ENCODE measurements around the gene TKTL1.
"Not testable (repeated sequence)": the region's sequence is repeated elsewhere in the genome, so short reads cannot be mapped to it uniquely, and the experiment has no call there.

TKTL1 gene

DNA sequence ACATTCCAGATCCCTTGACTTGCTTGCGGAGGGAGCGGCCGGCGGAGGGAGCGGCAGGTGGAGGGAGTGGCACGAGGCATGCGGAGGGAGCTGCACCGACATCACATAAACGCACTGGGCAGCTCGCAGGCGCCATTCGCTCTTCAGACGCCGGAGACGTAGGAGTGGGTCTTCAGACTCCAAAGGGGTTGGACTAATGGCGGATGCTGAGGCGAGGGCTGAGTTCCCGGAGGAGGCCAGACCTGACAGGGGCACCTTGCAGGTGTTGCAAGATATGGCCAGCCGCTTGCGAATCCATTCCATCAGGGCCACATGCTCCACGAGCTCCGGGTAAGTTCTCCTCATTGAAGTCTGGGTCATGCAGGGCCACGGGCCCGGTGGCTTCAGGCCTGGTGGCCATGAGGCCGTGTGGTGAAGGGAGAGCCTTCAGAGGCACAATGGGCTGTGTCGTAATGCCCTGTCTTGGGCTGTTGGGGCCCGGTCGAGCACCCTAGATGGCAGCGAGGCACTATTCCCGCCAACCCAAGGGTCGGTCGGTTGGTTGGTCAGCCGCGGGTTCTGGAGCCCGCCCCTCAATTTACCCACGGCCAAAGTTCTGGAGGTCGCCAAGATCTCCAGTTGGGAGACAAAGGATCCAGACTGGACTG, at the start of gene TKTL1:
TSS of gene TKTL1 (plus strand) at position 132 of the 647 bp plus-strand sequence. CDS start at position 197, 65 bp downstream.
- Histone ChIP-seq H3K4me3 (ENCODE audit: low read length) (no peak within 1 kb of the TSS), H3K4me1 (ENCODE audit: control insufficient read depth, low read length) (peaks cover 11% of the 10 kb centered on the region), H3F3A (ENCODE audit: control insufficient read depth, insufficient read depth) (no peaks in the 10 kb centered on the region), H3K4me2 (ENCODE audit: low read length) (no peak within 1 kb of the TSS), H3K9me2 (replicated peaks; ENCODE audit: control insufficient read depth, low read length) (no peaks in the 10 kb centered on the region), H3K9me3 (ENCODE audit: control insufficient read depth, insufficient read depth, low read length) (no peaks in the 10 kb centered on the region), H3K79me2 (ENCODE audit: control insufficient read depth, low read length) (no peaks in the 10 kb centered on the region), H4K20me1 (ENCODE audit: control insufficient read depth, insufficient read depth, low read depth, low read length) (no peaks in the 10 kb centered on the region), H3K36me3 (ENCODE audit: control insufficient read depth, low read length) (no peaks in the 10 kb centered on the region), H3K27ac (ENCODE audit: low read depth, low read length) (no peak within 1 kb of the TSS), H3K27me3 (ENCODE audit: control insufficient read depth, low read length) (no peaks in the 10 kb centered on the region)
- TF ChIP-seq CTCF (IDR thresholded peaks at IDR 0.05; ENCODE audit: low read depth, low read length, poor library complexity, severe bottlenecking), result no peak
- no peak for TF ChIP-seq EZH2phosphoT487 (IDR thresholded peaks at IDR 0.05; ENCODE audit: borderline replicate concordance, low read length)

GRCh38 chrX:154247377-154248045, 48.1 kb upstream of the TKTL1 start:
- not testable (repeated sequence) for H3K4me2 ChIP-seq (ENCODE audit: low read length); H3K4me3 ChIP-seq (ENCODE audit: low read length); H4K20me1 ChIP-seq (ENCODE audit: control insufficient read depth, insufficient read depth, low read depth, low read length); H3K27ac ChIP-seq (ENCODE audit: low read depth, low read length); H3K9me2 ChIP-seq (replicated peaks; ENCODE audit: control insufficient read depth, low read length); H3K9me3 ChIP-seq (ENCODE audit: control insufficient read depth, insufficient read depth, low read length); H3K36me3 ChIP-seq (ENCODE audit: control insufficient read depth, low read length); H3K4me1 ChIP-seq (ENCODE audit: control insufficient read depth, low read length); H3K27me3 ChIP-seq (ENCODE audit: control insufficient read depth, low read length); H3K79me2 ChIP-seq (ENCODE audit: control insufficient read depth, low read length); H3F3A ChIP-seq (ENCODE audit: control insufficient read depth, insufficient read depth)

DNA sequence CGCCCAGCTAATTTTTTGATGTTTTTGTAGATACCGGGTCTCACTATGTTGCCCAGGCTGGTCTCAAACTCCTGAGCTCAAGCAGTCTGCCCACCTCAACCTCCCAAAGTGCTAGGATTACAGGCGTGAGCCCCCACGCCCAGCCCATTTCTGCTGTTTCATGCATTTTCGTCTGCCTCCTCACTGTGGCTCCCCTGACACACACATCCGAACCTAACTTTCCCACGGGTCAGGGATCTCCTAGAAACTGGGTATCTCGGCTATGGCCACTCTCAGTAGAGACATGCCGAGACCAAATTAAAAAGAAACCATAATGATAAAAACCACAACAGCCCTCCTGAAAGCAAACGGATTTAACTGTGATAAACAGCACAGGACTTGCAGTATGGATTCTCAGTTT, 47.5 kb upstream of the TKTL1 start:
- H3K4me1 ChIP-seq (ENCODE audit: control insufficient read depth, low read length); H3K4me2 ChIP-seq (ENCODE audit: low read length); H3K9me3 ChIP-seq (ENCODE audit: control insufficient read depth, insufficient read depth, low read length); H3F3A ChIP-seq (ENCODE audit: control insufficient read depth, insufficient read depth); H3K9me2 ChIP-seq (replicated peaks; ENCODE audit: control insufficient read depth, low read length); H3K27me3 ChIP-seq (ENCODE audit: control insufficient read depth, low read length); H4K20me1 ChIP-seq (ENCODE audit: control insufficient read depth, insufficient read depth, low read depth, low read length); H3K79me2 ChIP-seq (ENCODE audit: control insufficient read depth, low read length); H3K27ac ChIP-seq (ENCODE audit: low read depth, low read length); H3K36me3 ChIP-seq (ENCODE audit: control insufficient read depth, low read length); H3K4me3 ChIP-seq (ENCODE audit: low read length): not testable (repeated sequence)

DNA sequence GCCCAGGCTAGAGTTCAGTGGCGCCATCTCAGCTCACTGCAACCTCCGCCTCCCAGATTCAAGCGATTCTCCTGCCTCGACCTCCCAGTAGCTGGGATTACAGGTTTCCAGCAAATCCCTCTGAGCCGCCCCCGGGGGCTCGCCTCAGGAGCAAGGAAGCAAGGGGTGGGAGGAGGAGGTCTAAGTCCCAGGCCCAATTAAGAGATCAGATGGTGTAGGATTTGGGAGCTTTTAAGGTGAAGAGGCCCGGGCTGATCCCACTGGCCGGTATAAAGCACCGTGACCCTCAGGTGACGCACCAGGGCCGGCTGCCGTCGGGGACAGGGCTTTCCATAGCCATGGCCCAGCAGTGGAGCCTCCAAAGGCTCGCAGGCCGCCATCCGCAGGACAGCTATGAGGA, 38.3 kb upstream of the TKTL1 start, which contains the start of gene OPN1MW3:
TSS of gene OPN1MW3 (plus strand) at position 301 of the 400 bp plus-strand sequence. CDS start at position 339, 38 bp downstream.
- not testable (repeated sequence) for H3F3A ChIP-seq (ENCODE audit: control insufficient read depth, insufficient read depth)

GRCh38 chrX:154258711-154259110, 36.9 kb upstream of the TKTL1 start:
- H3K4me3 ChIP-seq (ENCODE audit: low read length); H3K4me1 ChIP-seq (ENCODE audit: control insufficient read depth, low read length); H3K27ac ChIP-seq (ENCODE audit: low read depth, low read length); H3F3A ChIP-seq (ENCODE audit: control insufficient read depth, insufficient read depth); H3K36me3 ChIP-seq (ENCODE audit: control insufficient read depth, low read length); H4K20me1 ChIP-seq (ENCODE audit: control insufficient read depth, insufficient read depth, low read depth, low read length); H3K79me2 ChIP-seq (ENCODE audit: control insufficient read depth, low read length); H3K9me2 ChIP-seq (replicated peaks; ENCODE audit: control insufficient read depth, low read length); H3K4me2 ChIP-seq (ENCODE audit: low read length); H3K27me3 ChIP-seq (ENCODE audit: control insufficient read depth, low read length); H3K9me3 ChIP-seq (ENCODE audit: control insufficient read depth, insufficient read depth, low read length): not testable (repeated sequence)

More for the DNA sequence above, 38.3 kb upstream of the TKTL1 start, which contains the start of gene OPN1MW3:
- H3K4me2 ChIP-seq (ENCODE audit: low read length); H3K4me3 ChIP-seq (ENCODE audit: low read length); H3K27me3 ChIP-seq (ENCODE audit: control insufficient read depth, low read length); H3K4me1 ChIP-seq (ENCODE audit: control insufficient read depth, low read length); H3K9me2 ChIP-seq (replicated peaks; ENCODE audit: control insufficient read depth, low read length); H3K79me2 ChIP-seq (ENCODE audit: control insufficient read depth, low read length); H3K36me3 ChIP-seq (ENCODE audit: control insufficient read depth, low read length); H3K27ac ChIP-seq (ENCODE audit: low read depth, low read length); H4K20me1 ChIP-seq (ENCODE audit: control insufficient read depth, insufficient read depth, low read depth, low read length); H3K9me3 ChIP-seq (ENCODE audit: control insufficient read depth, insufficient read depth, low read length): not testable (repeated sequence)

- not testable (repeated sequence) for H3K36me3 ChIP-seq (ENCODE audit: control insufficient read depth, low read length); H3K27me3 ChIP-seq (ENCODE audit: control insufficient read depth, low read length); H3K4me1 ChIP-seq (ENCODE audit: control insufficient read depth, low read length); H3K9me3 ChIP-seq (ENCODE audit: control insufficient read depth, insufficient read depth, low read length); H3K4me3 ChIP-seq (ENCODE audit: low read length); H4K20me1 ChIP-seq (ENCODE audit: control insufficient read depth, insufficient read depth, low read depth, low read length); H3K4me2 ChIP-seq (ENCODE audit: low read length); H3K27ac ChIP-seq (ENCODE audit: low read depth, low read length); H3F3A ChIP-seq (ENCODE audit: control insufficient read depth, insufficient read depth); H3K79me2 ChIP-seq (ENCODE audit: control insufficient read depth, low read length); H3K9me2 ChIP-seq (replicated peaks; ENCODE audit: control insufficient read depth, low read length)
Observed at GRCh38 chrX:154263072-154263471, 32.5 kb upstream of the TKTL1 start.

DNA sequence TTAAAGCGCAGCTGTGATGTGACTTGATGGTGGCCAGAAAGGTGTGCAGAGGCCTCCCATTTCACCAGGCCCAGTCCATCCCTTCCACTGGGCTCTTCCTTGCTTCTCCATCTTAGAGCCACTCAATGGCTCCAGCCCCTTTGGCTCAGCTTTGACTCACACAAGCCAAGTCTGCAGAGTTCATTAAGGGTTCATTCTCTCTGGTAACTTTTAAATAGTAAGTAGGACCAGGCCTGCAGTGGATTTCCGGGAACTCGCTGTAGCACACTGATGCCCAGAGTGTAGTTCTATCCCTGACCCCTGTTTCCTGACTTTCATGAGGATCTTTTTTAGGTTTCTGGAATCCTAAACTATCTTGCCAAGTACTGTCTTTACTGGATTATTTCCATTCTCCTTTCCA, 26.4 kb upstream of the TKTL1 start:
- H3K4me2 ChIP-seq (ENCODE audit: low read length); H3K4me1 ChIP-seq (ENCODE audit: control insufficient read depth, low read length); H3K27me3 ChIP-seq (ENCODE audit: control insufficient read depth, low read length); H4K20me1 ChIP-seq (ENCODE audit: control insufficient read depth, insufficient read depth, low read depth, low read length); H3K9me3 ChIP-seq (ENCODE audit: control insufficient read depth, insufficient read depth, low read length); H3K79me2 ChIP-seq (ENCODE audit: control insufficient read depth, low read length); H3K27ac ChIP-seq (ENCODE audit: low read depth, low read length); H3K4me3 ChIP-seq (ENCODE audit: low read length); H3F3A ChIP-seq (ENCODE audit: control insufficient read depth, insufficient read depth); H3K36me3 ChIP-seq (ENCODE audit: control insufficient read depth, low read length); H3K9me2 ChIP-seq (replicated peaks; ENCODE audit: control insufficient read depth, low read length): not testable (repeated sequence)

Measured in DOHH2 (cell line).